GM18861 (cell line): ENCODE measurements around the gene GFPT2.

Source experiments
- ATAC-seq: cut with Tn5 transposase; IDR thresholded peaks from one replicate; pipeline ENCODE4 v1.9.1; 2021; ENCODE audit not compliant: unreplicated experiment

GFPT2 gene

GRCh38 chr5:180353048-180353979, at the start of gene GFPT2:
Gene GFPT2, minus strand, starts transcription at chr5:180353336. Its CDS starts 119 bp downstream, at chr5:180353217.
- no peak for ATAC-seq

- ATAC-seq: no peak
These were observed 49.6 kb upstream of the GFPT2 start for GRCh38 chr5:180402716-180403115.

GRCh38 chr5:180401229-180401907, 48.2 kb upstream of the GFPT2 start:
- no peak for ATAC-seq

- no peak for ATAC-seq
These were observed 47.3 kb upstream of the GFPT2 start for GRCh38 chr5:180400416-180400815.

- no peak for ATAC-seq
These were observed 46.5 kb upstream of the GFPT2 start for GRCh38 chr5:180399401-180400215.

GRCh38 chr5:180396926-180397325, 43.8 kb upstream of the GFPT2 start:
- no peak for ATAC-seq

- ATAC-seq: no peak
These were observed 42.6 kb upstream of the GFPT2 start for GRCh38 chr5:180395540-180396274.

GRCh38 chr5:180394031-180394636, 41.0 kb upstream of the GFPT2 start:
- ATAC-seq: no peak

DNA sequence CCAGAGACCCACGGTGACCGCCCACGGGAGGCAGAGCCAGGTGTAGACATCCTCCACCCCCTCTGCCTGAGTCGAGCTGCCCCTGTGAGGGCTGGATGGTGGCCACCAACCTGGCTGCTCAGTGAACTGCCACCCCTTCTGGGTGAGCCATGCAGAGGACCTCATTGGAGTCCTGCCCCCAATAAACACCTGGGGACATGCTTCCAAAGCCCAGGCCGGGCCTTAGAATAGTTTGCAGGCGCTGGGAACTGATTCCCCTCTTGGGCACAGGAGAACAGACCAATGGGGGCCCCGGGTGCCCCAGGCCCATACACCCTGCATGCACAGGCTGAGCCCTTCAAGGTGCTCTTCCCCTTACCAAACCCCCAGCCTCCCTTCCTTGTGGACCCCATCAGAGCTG, 38.1 kb upstream of the GFPT2 start:
- no peak for ATAC-seq

DNA sequence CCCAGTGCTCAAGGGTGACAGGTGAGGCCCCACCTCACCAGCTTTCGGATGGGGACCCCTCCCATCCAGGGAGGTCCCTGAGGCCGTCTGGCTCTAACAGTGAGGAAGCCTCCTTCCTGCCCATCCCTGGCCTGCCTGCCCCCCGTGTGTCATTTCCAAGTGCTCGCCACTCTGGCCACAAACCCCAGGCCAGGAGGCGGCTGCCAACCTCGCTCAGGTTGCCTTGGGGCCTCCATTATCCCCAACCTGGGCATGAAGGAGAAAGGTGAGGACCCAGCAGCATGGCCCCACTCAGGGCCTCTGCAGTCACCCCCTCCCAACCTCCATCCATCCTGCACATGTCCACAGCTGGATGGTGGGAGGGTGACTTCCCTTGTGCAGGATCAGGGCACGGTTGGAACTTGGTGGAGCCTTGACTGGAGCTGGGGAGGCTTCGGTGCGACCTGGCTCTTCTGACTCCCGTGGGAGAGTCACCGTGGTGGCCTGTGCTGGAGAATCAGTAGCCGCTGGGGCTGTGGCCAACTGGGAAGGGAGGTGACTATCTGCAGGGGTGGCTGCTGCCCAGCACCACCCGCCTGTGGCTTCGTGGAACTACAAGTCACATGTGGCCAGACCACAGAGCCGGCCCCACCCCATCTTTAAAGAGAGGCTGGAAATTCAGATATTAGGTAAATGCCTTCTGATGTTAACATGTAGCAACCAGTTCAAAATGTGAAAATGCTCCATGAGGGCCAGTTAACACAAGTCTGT, 37.5 kb upstream of the GFPT2 start:
- no peak for ATAC-seq

DNA sequence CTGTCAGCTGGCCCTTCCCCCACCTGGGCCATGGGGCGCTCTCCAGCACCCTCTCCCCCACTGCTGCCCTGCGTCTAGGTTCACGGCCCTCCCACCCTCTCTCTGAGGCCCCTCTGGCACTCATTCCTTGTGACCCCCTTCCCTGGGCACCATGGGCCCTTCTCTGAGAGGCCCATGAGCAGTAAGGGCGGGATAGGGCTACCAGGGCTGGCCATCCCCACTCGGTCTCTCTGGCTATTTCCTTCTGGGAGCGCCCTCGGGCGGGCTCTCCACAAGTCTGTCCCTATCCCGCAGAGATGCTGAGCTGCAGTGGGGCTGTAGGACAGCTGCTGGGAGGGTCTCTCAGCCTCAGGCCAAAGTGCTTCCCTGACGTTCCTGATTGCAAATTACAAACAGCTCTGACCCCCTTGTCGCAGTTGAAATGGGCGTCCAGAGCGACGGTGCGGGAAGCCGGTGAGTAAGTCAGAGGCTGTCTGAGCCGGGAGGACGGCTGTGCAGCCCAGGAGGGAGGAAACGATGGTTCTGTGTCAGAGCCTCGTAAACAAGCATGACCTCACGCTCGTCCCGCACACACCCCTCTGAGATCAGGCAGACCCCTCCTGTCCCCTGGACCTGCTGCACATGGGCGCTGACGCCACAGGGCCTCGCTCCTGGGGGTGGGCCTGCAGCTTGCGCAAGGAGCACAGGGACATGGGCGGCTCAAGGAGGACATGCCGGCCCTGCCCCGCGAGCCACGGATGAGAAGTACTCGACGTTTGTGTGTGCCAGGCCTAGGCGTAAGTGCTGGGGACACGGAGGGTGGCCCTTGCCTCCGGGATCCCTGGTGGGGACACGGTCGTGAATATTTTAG, 36.3 kb upstream of the GFPT2 start:
- ATAC-seq: no peak

GRCh38 chr5:180387798-180388197, 34.7 kb upstream of the GFPT2 start:
- no peak for ATAC-seq

DNA sequence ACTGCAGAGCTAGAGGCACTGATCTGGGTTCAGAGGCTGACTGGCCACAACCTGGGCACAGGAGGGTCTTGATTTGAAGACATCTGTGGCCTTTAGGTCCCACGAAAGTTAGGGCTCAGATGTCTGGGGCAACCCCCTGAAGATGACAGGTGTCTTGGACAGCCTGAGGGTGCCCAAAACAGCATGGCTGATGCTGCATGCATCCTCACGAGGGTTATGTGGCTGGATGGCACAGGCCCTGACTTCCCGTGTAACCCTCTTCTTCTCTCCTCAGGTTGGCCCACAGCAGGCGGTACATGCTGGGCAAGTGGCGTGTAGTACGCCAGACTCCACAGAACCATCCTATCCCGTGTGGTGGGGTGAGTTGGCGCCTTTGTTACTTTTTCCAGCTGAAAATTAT, 29.8 kb upstream of the GFPT2 start:
- ATAC-seq: no peak

GRCh38 chr5:180381851-180382480, 28.8 kb upstream of the GFPT2 start:
- ATAC-seq: no peak

DNA sequence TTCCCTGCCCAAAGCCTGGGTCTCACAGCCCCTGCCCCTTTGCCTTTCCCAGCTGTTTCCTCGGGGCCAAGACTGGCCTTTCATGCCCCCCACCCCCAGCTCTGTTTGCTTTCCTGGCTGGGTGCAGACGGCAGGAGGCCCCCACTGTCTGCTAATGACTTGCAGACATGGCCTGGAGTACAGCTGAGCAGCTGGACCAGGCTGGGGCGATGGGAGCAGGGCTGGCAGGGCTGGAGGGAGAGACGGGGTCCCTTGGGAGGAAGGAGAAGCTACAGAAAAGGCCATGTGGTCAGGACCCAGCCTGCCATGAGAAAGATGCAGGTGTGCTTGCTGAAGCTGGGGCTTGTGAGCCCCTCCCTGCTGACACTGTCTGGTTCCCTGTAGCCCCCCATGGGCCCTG, 28.3 kb upstream of the GFPT2 start:
- no peak for ATAC-seq

DNA sequence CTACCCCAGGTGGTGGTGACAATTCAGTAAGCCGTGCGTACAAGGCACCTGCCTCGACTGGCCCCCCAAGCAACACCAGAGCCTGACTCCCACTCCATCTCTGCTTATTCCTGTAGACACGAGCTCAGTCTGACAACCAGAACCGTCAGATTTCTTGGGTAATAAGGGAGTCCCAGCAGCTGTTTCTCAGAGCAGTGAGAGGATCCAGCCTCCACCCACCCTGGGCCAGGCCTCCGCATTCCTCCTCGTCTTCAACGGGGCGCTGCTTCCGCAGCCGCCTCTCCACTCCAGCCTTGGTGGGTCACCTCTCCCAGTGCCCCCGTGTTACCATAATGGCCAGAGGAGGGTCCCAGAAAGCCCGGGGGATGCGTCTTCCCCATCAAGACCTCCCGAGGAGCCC, 27.7 kb upstream of the GFPT2 start:
- no peak for ATAC-seq

DNA sequence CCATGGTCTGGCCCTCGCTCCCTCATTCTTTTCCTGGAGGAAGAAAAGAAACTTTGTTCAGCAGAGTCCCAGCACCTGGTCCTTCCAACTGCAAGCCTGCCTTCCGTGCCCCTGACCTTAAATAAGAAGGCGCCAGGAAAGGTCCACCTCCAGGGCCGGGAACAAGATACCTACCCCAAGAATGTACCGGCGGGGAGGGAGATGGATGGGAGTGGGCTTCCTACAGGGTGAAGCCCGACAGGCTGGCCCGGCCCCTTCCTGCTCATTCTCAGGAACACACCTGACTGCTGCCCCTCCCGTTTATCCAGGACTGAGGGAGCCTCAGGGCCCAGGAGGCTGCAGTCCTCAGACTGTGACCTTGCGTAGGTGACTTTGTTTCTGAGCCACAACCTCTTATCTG, 27.3 kb upstream of the GFPT2 start:
- no peak for ATAC-seq

DNA sequence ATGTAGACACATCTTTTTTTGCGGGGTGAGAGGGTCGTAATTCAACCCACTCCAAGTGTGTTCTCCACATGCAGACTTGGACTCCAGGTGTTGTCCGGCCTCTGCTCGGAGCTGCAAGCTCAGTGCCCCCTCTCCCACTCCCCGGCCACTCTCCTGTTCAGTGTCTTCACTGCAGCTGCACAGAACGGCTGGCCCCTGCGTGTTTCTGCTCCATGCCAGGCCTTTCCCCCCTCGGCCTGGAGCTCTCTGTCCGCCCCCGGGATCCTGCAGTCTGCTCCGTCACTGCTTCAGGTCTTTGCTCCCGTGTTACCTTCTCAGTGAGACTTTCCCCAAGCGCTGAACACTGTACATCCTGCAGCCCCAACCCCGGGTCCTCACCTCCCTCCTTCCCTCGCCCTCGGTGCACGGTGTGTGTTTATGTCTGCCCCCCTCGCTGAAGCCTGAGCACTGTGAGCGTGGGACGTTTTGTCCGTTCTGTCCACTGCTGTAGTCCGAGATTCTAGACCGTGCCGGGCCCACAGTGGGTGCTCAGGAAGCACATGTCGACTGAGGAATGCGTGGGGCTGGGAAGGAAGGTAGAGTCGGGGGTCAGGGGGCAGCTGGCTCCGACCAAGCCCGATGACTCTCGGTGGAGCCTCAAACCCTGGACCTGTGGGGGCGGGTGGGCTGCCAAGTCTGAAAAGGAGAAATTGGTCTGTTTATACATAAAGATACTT, 26.4 kb upstream of the GFPT2 start:
- no peak for ATAC-seq
